GM12891 (cell line): ENCODE measurements around the gene KCNIP4.
A peak's percentile ranks its signal among the peaks of the same experiment; 100 is the strongest.

ENCODE experiments used
- DNase-seq: peaks from one replicate; pipeline ENCODE4 v3.0.0; 2011; ENCODE audit warnings: low spot score; ENCODE audit not compliant: insufficient read length
- FAIRE-seq: peaks from 2 replicates; lab custom pipeline; 2011; peaks lifted over from hg19 to GRCh38; lab: Jason Lieb, UNC
- PAX5 ChIP-seq: IDR thresholded peaks from 2 replicates; pipeline ENCODE4 v1.6.1; 2011; ENCODE audit warnings: low read length, moderate library complexity, mild to moderate bottlenecking; ENCODE audit not compliant: insufficient read depth, severe bottlenecking
- POLR2A ChIP-seq: IDR thresholded peaks from 2 replicates; pipeline ENCODE4 v1.6.1; 2011; ENCODE audit warnings: low read depth, low read length, control low read depth
- POLR2AphosphoS5 ChIP-seq: IDR thresholded peaks from 2 replicates; pipeline ENCODE4 v1.6.1; 2011; ENCODE audit warnings: low read depth, low read length, control low read depth
- POU2F2 ChIP-seq: IDR thresholded peaks from 2 replicates; pipeline ENCODE4 v1.6.1; 2011; ENCODE audit warnings: low read depth, mild to moderate bottlenecking, control low read depth, low read length, moderate library complexity
- SPI1 ChIP-seq: IDR thresholded peaks from 2 replicates; pipeline ENCODE4 v1.6.1; 2011; ENCODE audit warnings: low read depth, low read length, control low read depth
- TAF1 ChIP-seq: IDR thresholded peaks from 2 replicates; pipeline ENCODE4 v1.6.1; 2011; ENCODE audit warnings: low read depth, low read length, control low read depth

KCNIP4 gene

GRCh38 chr4:21885241-21885640, 63.3 kb downstream of the KCNIP4 start:
- no peak for TF ChIP-seq POLR2AphosphoS5
- no peak for TF ChIP-seq TAF1
- no peak for TF ChIP-seq PAX5
- no peak for TF ChIP-seq POU2F2
- TF ChIP-seq POLR2A = no peak
- TF ChIP-seq SPI1 = no peak
- DNase-seq (no peak), FAIRE-seq (no peak)

- no peak for TF ChIP-seq PAX5
- FAIRE-seq = no peak
- no peak for DNase-seq
These were observed 64.0 kb downstream of the KCNIP4 start for GRCh38 chr4:21884615-21885014.

GRCh38 chr4:21882051-21882839, 66.3 kb downstream of the KCNIP4 start:
- FAIRE-seq = peak; percentile 26
- no peak for DNase-seq
- TF ChIP-seq POU2F2 = no peak
- no peak for TF ChIP-seq POLR2A
- no peak for TF ChIP-seq POLR2AphosphoS5
- TF ChIP-seq SPI1 = no peak
- no peak for TF ChIP-seq PAX5
- no peak for TF ChIP-seq TAF1

- DNase-seq (no peak), FAIRE-seq (no peak)
- TF ChIP-seq POLR2A (no peak), POLR2AphosphoS5 (no peak), SPI1 (no peak), POU2F2 (no peak), TAF1 (no peak), PAX5 (no peak)
These were observed 69.4 kb downstream of the KCNIP4 start for GRCh38 chr4:21879187-21879586.

- TF ChIP-seq POLR2AphosphoS5 (no peak), TAF1 (no peak), SPI1 (no peak)
- FAIRE-seq (no peak), DNase-seq (no peak)
These were observed 71.9 kb downstream of the KCNIP4 start for GRCh38 chr4:21876711-21877110.

GRCh38 chr4:21873145-21873544, 75.4 kb downstream of the KCNIP4 start:
- FAIRE-seq (no peak), DNase-seq (no peak)
- TF ChIP-seq POLR2A (no peak), POU2F2 (no peak), TAF1 (no peak)

GRCh38 chr4:21872101-21872500, 76.5 kb downstream of the KCNIP4 start:
- TF ChIP-seq POLR2A (no peak), SPI1 (no peak), PAX5 (no peak), POU2F2 (no peak), POLR2AphosphoS5 (no peak), TAF1 (no peak)
- FAIRE-seq (no peak), DNase-seq (no peak)

GRCh38 chr4:21869978-21870745, 78.4 kb downstream of the KCNIP4 start:
- no peak for FAIRE-seq

GRCh38 chr4:21864686-21865085, 83.9 kb downstream of the KCNIP4 start:
- TF ChIP-seq POU2F2 = no peak
- TF ChIP-seq SPI1 = no peak
- TF ChIP-seq POLR2AphosphoS5 = no peak
- TF ChIP-seq POLR2A = no peak
- no peak for TF ChIP-seq TAF1
- TF ChIP-seq PAX5 = no peak
- no peak for FAIRE-seq

More at GRCh38 chr4:21869978-21870745, 78.4 kb downstream of the KCNIP4 start:
- no peak for TF ChIP-seq PAX5
- no peak for TF ChIP-seq POLR2AphosphoS5
- TF ChIP-seq TAF1 = no peak
- TF ChIP-seq POU2F2 = no peak
- no peak for TF ChIP-seq SPI1
- no peak for TF ChIP-seq POLR2A
- no peak for DNase-seq

GRCh38 chr4:21862917-21863316, 85.7 kb downstream of the KCNIP4 start:
- DNase-seq = no peak
- no peak for FAIRE-seq
- TF ChIP-seq POLR2AphosphoS5 = no peak
- no peak for TF ChIP-seq TAF1
- TF ChIP-seq POLR2A = no peak
- TF ChIP-seq PAX5 = no peak
- TF ChIP-seq SPI1 = no peak
- TF ChIP-seq POU2F2 = no peak

More at GRCh38 chr4:21864686-21865085, 83.9 kb downstream of the KCNIP4 start:
- DNase-seq = no peak
